HepG2 (cell line): ENCODE results near the gene TRAF5.

Experiments used
- CTCF ChIP-seq: sonication (generic); formaldehyde crosslinking; IDR thresholded peaks from 2 replicates; pipeline ENCODE4 v1.5.0; 2020; ENCODE audit warnings: mild to moderate bottlenecking, missing genetic modification reagents, moderate library complexity
- MYC ChIP-seq: sonication (generic); formaldehyde crosslinking; IDR thresholded peaks from 2 replicates; pipeline ENCODE4 v1.9.0; 2021; ENCODE audit warnings: missing genetic modification reagents, borderline replicate concordance
- PHF21A ChIP-seq: sonication (generic); formaldehyde crosslinking; IDR thresholded peaks from 2 replicates; pipeline ENCODE4 v1.5.0; 2020; ENCODE audit warnings: mild to moderate bottlenecking, missing genetic modification reagents
- SIX4 ChIP-seq: sonication (generic); formaldehyde crosslinking; IDR thresholded peaks from 2 replicates; pipeline ENCODE4 v1.4.0; 2020; ENCODE audit warnings: missing genetic modification reagents
- TGIF2 ChIP-seq: IDR thresholded peaks from 2 replicates; pipeline ENCODE4 v1.6.1; 2016; ENCODE audit warnings: control low read depth, missing compliant biosample characterization
- TP53 ChIP-seq: sonication (generic); formaldehyde crosslinking; conservative IDR thresholded peaks from 2 replicates; pipeline ENCODE4 v1.4.0; 2020; ENCODE audit warnings: missing genetic modification reagents

- no peak for TF ChIP-seq PHF21A (CRISPR knock-in tag)
- TF ChIP-seq TP53 = no peak
- no peak for TF ChIP-seq TGIF2 (CRISPR knock-in tag)
- no peak for TF ChIP-seq MYC (CRISPR knock-in tag)
- no peak for TF ChIP-seq SIX4
- TF ChIP-seq CTCF (CRISPR knock-in tag) = no peak
These were observed 25.8 kb downstream of the TRAF5 start for GRCh38 chr1:211352465-211352864.
